ENCODE measurements around the gene ZC3H7B. TPM values are rescaled to one million over a fixed set of nuclear protein-coding genes. Genes with fewer than 3 reads are reported as not detected.

Gene ZC3H7B
- total RNA-seq, 1 experiment from 2014 or later: 42.0 TPM

DNA sequence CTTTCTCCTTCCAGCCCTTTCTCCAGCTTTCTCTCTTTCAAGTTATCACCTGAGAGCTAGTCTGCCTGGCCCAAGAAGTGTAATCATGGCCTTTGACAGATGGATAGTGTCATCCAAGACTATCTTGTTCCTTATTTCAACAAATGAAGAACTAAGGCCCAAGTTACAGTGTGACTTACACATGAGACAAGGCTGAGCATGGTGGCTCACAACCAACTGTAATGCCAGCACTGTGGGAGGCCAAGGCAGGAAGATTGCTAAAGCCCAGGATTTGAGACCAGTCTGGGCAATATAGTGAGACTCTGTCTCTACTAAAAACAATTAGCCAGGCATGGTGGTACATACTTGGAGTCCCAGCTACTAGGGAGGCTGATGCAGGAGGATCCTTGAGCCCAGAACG is 11.7 kb upstream of the ZC3H7B start:
- no peak for DNase-seq (ENCODE audit: low read depth, low spot score)
- Histone ChIP-seq H2AFZ (ENCODE audit: low read depth, low read length, poor library complexity, severe bottlenecking) (no peak overlapping the region), H4K20me1 (ENCODE audit: insufficient read depth) (no peaks in the 10 kb centered on the region), H3K36me3 (ENCODE audit: control insufficient read depth in 1 of 2, insufficient read depth in 2 of 2, low read length in 2 of 2) (peaks cover 0 to 4% of the 10 kb centered on the region in 2 experiments; a peak in 2 of 4 replicates), H3K4me1 (ENCODE audit: control insufficient read depth in 1 of 2, insufficient read depth in 2 of 2, low read length in 2 of 2) (peaks cover 46 to 65% of the 10 kb centered on the region in 2 experiments), H3K9me2 (ENCODE audit: insufficient read depth) (no peaks in the 10 kb centered on the region), H3K79me2 (ENCODE audit: insufficient read depth, low read length) (peaks cover 12% of the 10 kb centered on the region), H3K27me3 (ENCODE audit: insufficient read depth, low read length) (no peaks in the 10 kb centered on the region), H3K9me3 (ENCODE audit: control insufficient read depth in 1 of 2, insufficient read depth in 1 of 2, low read depth in 1 of 2, low read length in 2 of 2) (no peaks in the 10 kb centered on the region), H3K27ac (ENCODE audit: low read depth, low read length) (peak overlapping the region; percentile 96; the same call in 1 of the 2 replicates), H3K4me3 (replicated peaks in 1 of 2; ENCODE audit: low read depth in 1 of 2, low read length in 2 of 2) (no peak overlapping the region), H3K4me2 (ENCODE audit: low read length) (peak overlapping the region; percentile 87; the same call in 1 of the 2 replicates), H3K9ac (ENCODE audit: low read length) (no peak overlapping the region)
- ChIA-PET RAD21 (ENCODE audit: low non-redundant PET in 1 of 2, low total read pairs in 2 of 2, uncharacterized antibody in 2 of 2, unreplicated experiment in 2 of 2) (no interaction called here), CTCF (no interaction called here), POLR2A (interaction anchor here (1.6 kb wide), 1 partner anchor 12 kb away, joined by 3 read pairs; the partner anchor contains the start of gene ZC3H7B)
- no peak for TF ChIP-seq JUND (IDR thresholded peaks at IDR 0.05)
- TF ChIP-seq POLR2AphosphoS5 (IDR thresholded peaks at IDR 0.05; ENCODE audit: low read depth, low read length): no peak
- TF ChIP-seq, protein P1, sequence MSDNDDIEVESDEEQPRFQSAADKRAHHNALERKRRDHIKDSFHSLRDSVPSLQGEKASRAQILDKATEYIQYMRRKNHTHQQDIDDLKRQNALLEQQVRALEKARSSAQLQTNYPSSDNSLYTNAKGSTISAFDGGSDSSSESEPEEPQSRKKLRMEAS (IDR thresholded peaks at IDR 0.05): no peak
- no peak for TF ChIP-seq EGR1 (IDR thresholded peaks at IDR 0.05; ENCODE audit: low read depth)
- TF ChIP-seq, protein P2, sequence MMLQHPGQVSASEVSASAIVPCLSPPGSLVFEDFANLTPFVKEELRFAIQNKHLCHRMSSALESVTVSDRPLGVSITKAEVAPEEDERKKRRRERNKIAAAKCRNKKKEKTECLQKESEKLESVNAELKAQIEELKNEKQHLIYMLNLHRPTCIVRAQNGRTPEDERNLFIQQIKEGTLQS (IDR thresholded peaks at IDR 0.05): no peak
- TF ChIP-seq, protein P3, sequence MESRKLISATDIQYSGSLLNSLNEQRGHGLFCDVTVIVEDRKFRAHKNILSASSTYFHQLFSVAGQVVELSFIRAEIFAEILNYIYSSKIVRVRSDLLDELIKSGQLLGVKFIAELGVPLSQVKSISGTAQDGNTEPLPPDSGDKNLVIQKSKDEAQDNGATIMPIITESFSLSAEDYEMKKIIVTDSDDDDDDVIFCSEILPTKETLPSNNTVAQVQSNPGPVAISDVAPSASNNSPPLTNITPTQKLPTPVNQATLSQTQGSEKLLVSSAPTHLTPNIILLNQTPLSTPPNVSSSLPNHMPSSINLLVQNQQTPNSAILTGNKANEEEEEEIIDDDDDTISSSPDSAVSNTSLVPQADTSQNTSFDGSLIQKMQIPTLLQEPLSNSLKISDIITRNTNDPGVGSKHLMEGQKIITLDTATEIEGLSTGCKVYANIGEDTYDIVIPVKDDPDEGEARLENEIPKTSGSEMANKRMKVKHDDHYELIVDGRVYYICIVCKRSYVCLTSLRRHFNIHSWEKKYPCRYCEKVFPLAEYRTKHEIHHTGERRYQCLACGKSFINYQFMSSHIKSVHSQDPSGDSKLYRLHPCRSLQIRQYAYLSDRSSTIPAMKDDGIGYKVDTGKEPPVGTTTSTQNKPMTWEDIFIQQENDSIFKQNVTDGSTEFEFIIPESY (IDR thresholded peaks at IDR 0.05; ENCODE audit: extremely low read depth, insufficient replicate concordance, low read length): no peak
- TF ChIP-seq FOSL1 (IDR thresholded peaks at IDR 0.05; ENCODE audit: low read depth): no peak
- TF ChIP-seq SP1 (IDR thresholded peaks at IDR 0.05; ENCODE audit: low read depth): no peak
- no peak for TF ChIP-seq SIN3A (IDR thresholded peaks at IDR 0.05; ENCODE audit: low read depth)
- no peak for TF ChIP-seq ZNF274 (IDR thresholded peaks at IDR 0.05; ENCODE audit: low read depth, low read length)
- no peak for TF ChIP-seq ZFX (IDR thresholded peaks at IDR 0.05)
- no peak for TF ChIP-seq ELF1 (IDR thresholded peaks at IDR 0.05; ENCODE audit: borderline replicate concordance, low read depth)
- no peak for TF ChIP-seq CEBPB (IDR thresholded peaks at IDR 0.05; ENCODE audit: low read depth)
- TF ChIP-seq, protein P4, sequence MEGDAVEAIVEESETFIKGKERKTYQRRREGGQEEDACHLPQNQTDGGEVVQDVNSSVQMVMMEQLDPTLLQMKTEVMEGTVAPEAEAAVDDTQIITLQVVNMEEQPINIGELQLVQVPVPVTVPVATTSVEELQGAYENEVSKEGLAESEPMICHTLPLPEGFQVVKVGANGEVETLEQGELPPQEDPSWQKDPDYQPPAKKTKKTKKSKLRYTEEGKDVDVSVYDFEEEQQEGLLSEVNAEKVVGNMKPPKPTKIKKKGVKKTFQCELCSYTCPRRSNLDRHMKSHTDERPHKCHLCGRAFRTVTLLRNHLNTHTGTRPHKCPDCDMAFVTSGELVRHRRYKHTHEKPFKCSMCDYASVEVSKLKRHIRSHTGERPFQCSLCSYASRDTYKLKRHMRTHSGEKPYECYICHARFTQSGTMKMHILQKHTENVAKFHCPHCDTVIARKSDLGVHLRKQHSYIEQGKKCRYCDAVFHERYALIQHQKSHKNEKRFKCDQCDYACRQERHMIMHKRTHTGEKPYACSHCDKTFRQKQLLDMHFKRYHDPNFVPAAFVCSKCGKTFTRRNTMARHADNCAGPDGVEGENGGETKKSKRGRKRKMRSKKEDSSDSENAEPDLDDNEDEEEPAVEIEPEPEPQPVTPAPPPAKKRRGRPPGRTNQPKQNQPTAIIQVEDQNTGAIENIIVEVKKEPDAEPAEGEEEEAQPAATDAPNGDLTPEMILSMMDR (IDR thresholded peaks at IDR 0.05 in 2 of 3, conservative IDR thresholded peaks at IDR 0.05 in 1 of 3; ENCODE audit: borderline replicate concordance in 1 of 3, insufficient read depth in 1 of 3, low read depth in 2 of 3, low read length in 2 of 3): no peak
- TF ChIP-seq POLR2A (IDR thresholded peaks at IDR 0.05; ENCODE audit: borderline replicate concordance, extremely low read depth, insufficient read depth, insufficient read length): no peak
- TF ChIP-seq RAD21 (IDR thresholded peaks at IDR 0.05; ENCODE audit: low read depth): no peak
- no peak for TF ChIP-seq TCF7L2 (IDR thresholded peaks at IDR 0.05; ENCODE audit: borderline replicate concordance, extremely low read depth, insufficient read depth, insufficient read length)
- TF ChIP-seq SRF (IDR thresholded peaks at IDR 0.05; ENCODE audit: low read depth): no peak
- TF ChIP-seq EZH2 (IDR thresholded peaks at IDR 0.05): no peak
- no peak for ATAC-seq
- intact Hi-C loops (cut with micrococcal nuclease): no loop called here
- BruUV-seq (replicated peaks): no TSS peak

All from HCT116 (cell line).